Spleen (tissue), 7 donors: ENCODE data around the gene SMU1.

Source experiments
- POLR2A ChIP-seq, 3 donors: fragments of 450-650 bp; IDR thresholded peaks; one replicate each; pipeline ENCODE4 v1.5.1; 2017; ENCODE audit warnings: antibody characterized with exemption in 3 of 3, mild to moderate bottlenecking in 1 of 3
- POLR2AphosphoS5 ChIP-seq, 3 donors: sonication (generic); formaldehyde crosslinking; IDR thresholded peaks; one replicate each; pipeline ENCODE4 v1.5.1; 2017; ENCODE audit warnings: antibody characterized with exemption in 3 of 3
- TF ChIP-seq, protein P1 (sequence below), 11 experiments: fragments of 200-600 bp in 7 of 11; fragments of 450-650 bp in 4 of 11; sonication (generic) in 4 of 11; IDR thresholded peaks in 8 of 11; conservative IDR thresholded peaks in 3 of 11; 1 replicate in 7 of 11; 2 replicates in 4 of 11; pipeline versions ENCODE4 v1.4.0 to v1.8.0; 2016 to 2021; ENCODE audit warnings: antibody characterized with exemption in 11 of 11, inconsistent platforms in 4 of 11, mild to moderate bottlenecking in 1 of 11
- donor health status: DM: no; HTN: no; CAD: no; lungs with moderate emphysema.
- donor health status: DM: no; HTN: no; CAD: no.
- donor health status: DM: no; HTN: no; CAD: no.

DNA sequence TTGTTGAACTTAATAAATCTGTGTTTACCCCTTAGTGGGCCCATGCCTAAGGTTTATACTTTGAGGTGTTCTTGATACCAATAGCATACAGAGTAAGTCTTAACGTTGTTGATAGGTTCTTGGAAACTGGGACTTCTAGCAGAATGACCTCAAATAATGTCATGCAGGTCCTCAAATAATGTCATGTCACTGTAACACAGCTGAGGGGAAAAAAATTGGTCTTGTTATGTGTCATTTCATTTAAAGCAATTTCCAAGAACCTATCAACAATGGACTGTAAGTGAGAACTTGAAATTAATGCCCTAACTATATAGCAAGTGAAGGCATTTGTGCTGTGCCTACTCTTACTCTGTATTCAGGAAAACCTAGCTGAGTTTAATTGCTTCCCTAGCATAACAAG lies 44.2 kb downstream of the SMU1 start:
- TF ChIP-seq, protein P1, sequence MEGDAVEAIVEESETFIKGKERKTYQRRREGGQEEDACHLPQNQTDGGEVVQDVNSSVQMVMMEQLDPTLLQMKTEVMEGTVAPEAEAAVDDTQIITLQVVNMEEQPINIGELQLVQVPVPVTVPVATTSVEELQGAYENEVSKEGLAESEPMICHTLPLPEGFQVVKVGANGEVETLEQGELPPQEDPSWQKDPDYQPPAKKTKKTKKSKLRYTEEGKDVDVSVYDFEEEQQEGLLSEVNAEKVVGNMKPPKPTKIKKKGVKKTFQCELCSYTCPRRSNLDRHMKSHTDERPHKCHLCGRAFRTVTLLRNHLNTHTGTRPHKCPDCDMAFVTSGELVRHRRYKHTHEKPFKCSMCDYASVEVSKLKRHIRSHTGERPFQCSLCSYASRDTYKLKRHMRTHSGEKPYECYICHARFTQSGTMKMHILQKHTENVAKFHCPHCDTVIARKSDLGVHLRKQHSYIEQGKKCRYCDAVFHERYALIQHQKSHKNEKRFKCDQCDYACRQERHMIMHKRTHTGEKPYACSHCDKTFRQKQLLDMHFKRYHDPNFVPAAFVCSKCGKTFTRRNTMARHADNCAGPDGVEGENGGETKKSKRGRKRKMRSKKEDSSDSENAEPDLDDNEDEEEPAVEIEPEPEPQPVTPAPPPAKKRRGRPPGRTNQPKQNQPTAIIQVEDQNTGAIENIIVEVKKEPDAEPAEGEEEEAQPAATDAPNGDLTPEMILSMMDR (IDR thresholded peaks at IDR 0.05 in 8 of 11, conservative IDR thresholded peaks at IDR 0.05 in 3 of 11): no peak
- no peak for TF ChIP-seq POLR2AphosphoS5 (IDR thresholded peaks at IDR 0.05)
- no peak for TF ChIP-seq POLR2A (IDR thresholded peaks at IDR 0.05)
